ENCODE data around the gene DTX3. TPM values are rescaled to one million over a fixed set of nuclear protein-coding genes. Genes with fewer than 3 reads are reported as not detected.
"Not testable (repeated sequence)": the region's sequence is repeated elsewhere in the genome, so short reads cannot be mapped to it uniquely, and the experiment has no call there.

The DTX3 gene
- polyA plus RNA-seq, 6 donors from 2014 or later, result 0.16 to 0.53 (median 0.29) TPM; not detected in 1

GRCh38 chr12:57641699-57642442 is 37.2 kb downstream of the DTX3 start:
- DNase-seq, result no peak
- ATAC-seq (ENCODE audit: low read depth in 2 of 2), result no peak
- Mint-ChIP-seq H3K36me3 (no peaks in the 10 kb centered on the region), H3K4me3 (peak overlapping the region in 1 of 8 donors; percentile 57), H3K9me3 (peaks cover 0 to 15% (median 9%) of the 10 kb centered on the region in 7 donors), H3K27me3 (peaks cover 35 to 46% (median 43%) of the 10 kb centered on the region in 3 donors), H3K27ac (no peak overlapping the region), H3K4me1 (no peaks in the 10 kb centered on the region)

GRCh38 chr12:57645990-57646658 is 41.5 kb downstream of the DTX3 start:
- peaks cover 0 to 15% (median 9%) of the 10 kb centered on the region in 7 donors for H3K9me3 Mint-ChIP-seq
- H3K27ac Mint-ChIP-seq; DNase-seq; ATAC-seq (ENCODE audit: low read depth in 2 of 2); H3K4me1 Mint-ChIP-seq; H3K4me3 Mint-ChIP-seq; H3K36me3 Mint-ChIP-seq: not testable (repeated sequence)
- peaks cover 13 to 21% (median 20%) of the 10 kb centered on the region in 3 donors for H3K27me3 Mint-ChIP-seq

- H3K4me3 Mint-ChIP-seq; H3K36me3 Mint-ChIP-seq; H3K4me1 Mint-ChIP-seq; ATAC-seq (ENCODE audit: low read depth in 2 of 2); H3K27ac Mint-ChIP-seq; DNase-seq: not testable (repeated sequence)
- peaks cover 10 to 16% (median 14%) of the 10 kb centered on the region in 3 donors for H3K27me3 Mint-ChIP-seq
- peaks cover 0 to 15% (median 9%) of the 10 kb centered on the region in 7 donors for H3K9me3 Mint-ChIP-seq
Measured at GRCh38 chr12:57646659-57647049, 42.0 kb downstream of the DTX3 start.

- no peak overlapping the region for H3K27ac Mint-ChIP-seq
- DNase-seq (no peak), ATAC-seq (ENCODE audit: low read depth in 2 of 2) (no peak)
- peaks cover 0 to 19% (median 12%) of the 10 kb centered on the region in 7 donors for H3K9me3 Mint-ChIP-seq
- H3K4me1 Mint-ChIP-seq, result no peaks in the 10 kb centered on the region
- H3K36me3 Mint-ChIP-seq, result no peaks in the 10 kb centered on the region
- H3K27me3 Mint-ChIP-seq, result peaks cover 0 to 15% (median 11%) of the 10 kb centered on the region in 3 donors
- H3K4me3 Mint-ChIP-seq, result no peak overlapping the region
Measured at GRCh38 chr12:57654042-57654441, 49.4 kb downstream of the DTX3 start.

- Mint-ChIP-seq H3K27me3 (peaks cover 0 to 24% (median 16%) of the 10 kb centered on the region in 3 donors), H3K4me3 (no peak overlapping the region), H3K9me3 (peaks cover 0 to 19% (median 10%) of the 10 kb centered on the region in 7 donors), H3K27ac (no peak overlapping the region), H3K36me3 (no peaks in the 10 kb centered on the region), H3K4me1 (no peaks in the 10 kb centered on the region)
- no peak for DNase-seq
- ATAC-seq (ENCODE audit: low read depth in 2 of 2), result no peak
Measured at GRCh38 chr12:57655541-57656240, 51.1 kb downstream of the DTX3 start.

- Mint-ChIP-seq H3K9me3 (peaks cover 0 to 26% (median 13%) of the 10 kb centered on the region in 7 donors), H3K27me3 (peaks cover 0 to 24% (median 16%) of the 10 kb centered on the region in 3 donors)
- H3K27ac Mint-ChIP-seq; H3K4me1 Mint-ChIP-seq; H3K36me3 Mint-ChIP-seq; ATAC-seq (ENCODE audit: low read depth in 2 of 2); DNase-seq; H3K4me3 Mint-ChIP-seq: not testable (repeated sequence)
Measured at GRCh38 chr12:57656408-57656807, 51.8 kb downstream of the DTX3 start.

GRCh38 chr12:57657744-57658143 is 53.1 kb downstream of the DTX3 start:
- ATAC-seq (ENCODE audit: low read depth in 2 of 2) (no peak), DNase-seq (no peak)
- no peaks in the 10 kb centered on the region for H3K4me1 Mint-ChIP-seq
- H3K9me3 Mint-ChIP-seq, result peaks cover 0 to 24% (median 15%) of the 10 kb centered on the region in 7 donors
- H3K4me3 Mint-ChIP-seq, result no peak overlapping the region
- H3K36me3 Mint-ChIP-seq, result no peaks in the 10 kb centered on the region
- H3K27ac Mint-ChIP-seq, result no peak overlapping the region
- H3K27me3 Mint-ChIP-seq, result peaks cover 0 to 24% (median 16%) of the 10 kb centered on the region in 3 donors

- Mint-ChIP-seq H3K27ac (no peak overlapping the region), H3K4me3 (no peak overlapping the region), H3K9me3 (peaks cover 0 to 18% (median 13%) of the 10 kb centered on the region in 7 donors), H3K27me3 (peaks cover 0 to 24% (median 16%) of the 10 kb centered on the region in 3 donors), H3K36me3 (no peaks in the 10 kb centered on the region), H3K4me1 (no peaks in the 10 kb centered on the region)
- DNase-seq (no peak), ATAC-seq (ENCODE audit: low read depth in 2 of 2) (no peak)
Measured at GRCh38 chr12:57658890-57659289, 54.3 kb downstream of the DTX3 start.

Other genes with a start within 250 kb of the DTX3 start
- gene R3HDM2, start 173.8 kb upstream of the DTX3 start, polyA plus RNA-seq (ENCODE audit: low read depth in 6 of 6), result 10 to 100 TPM in 3 of 6 donors, 1 to 10 TPM in 3; 2.9 to 20.4 (median 10.2) TPM
- gene INHBC, start 170.0 kb upstream of the DTX3 start, polyA plus RNA-seq (ENCODE audit: low read depth in 6 of 6), result not detected
- under 1 TPM in 1 of 6 donors, not detected in 5; 0.44 TPM for gene INHBE, start 149.5 kb upstream of the DTX3 start, polyA plus RNA-seq (ENCODE audit: low read depth in 6 of 6)
- gene GLI1, start 145.0 kb upstream of the DTX3 start, polyA plus RNA-seq (ENCODE audit: low read depth in 6 of 6), result 1 to 10 TPM in 4 of 6 donors, under 1 TPM in 2; 0.27 to 2.4 (median 1.1) TPM
- gene ARHGAP9, start 125.0 kb upstream of the DTX3 start, polyA plus RNA-seq (ENCODE audit: low read depth in 6 of 6), result 100 to 1,000 TPM; 152 to 231 (median 164) TPM
- gene MARS1, start 116.8 kb upstream of the DTX3 start, polyA plus RNA-seq (ENCODE audit: low read depth in 6 of 6), result 10 to 100 TPM; 53.1 to 78.7 (median 63.0) TPM
- 10 to 100 TPM; 33.3 to 62.2 (median 51.0) TPM for gene DDIT3, start 84.3 kb upstream of the DTX3 start, polyA plus RNA-seq (ENCODE audit: low read depth in 6 of 6)
- 1 to 10 TPM; 1.8 to 8.2 (median 5.0) TPM for gene MBD6, start 82.0 kb upstream of the DTX3 start, polyA plus RNA-seq (ENCODE audit: low read depth in 6 of 6)
- 10 to 100 TPM; 65.6 to 87.3 (median 71.2) TPM for gene DCTN2, start 57.6 kb upstream of the DTX3 start, polyA plus RNA-seq (ENCODE audit: low read depth in 6 of 6)
- not detected for gene KIF5A, start 54.8 kb upstream of the DTX3 start, polyA plus RNA-seq (ENCODE audit: low read depth in 6 of 6)
- 10 to 100 TPM; 15.8 to 42.0 (median 19.1) TPM for gene PIP4K2C, start 13.6 kb upstream of the DTX3 start, polyA plus RNA-seq (ENCODE audit: low read depth in 6 of 6)
- not detected for gene ARHGEF25, start 6.6 kb downstream of the DTX3 start, polyA plus RNA-seq (ENCODE audit: low read depth in 6 of 6)
- gene B4GALNT1, start 28.4 kb downstream of the DTX3 start, polyA plus RNA-seq (ENCODE audit: low read depth in 6 of 6), result not detected
- 10 to 100 TPM; 72.0 to 87.9 (median 77.1) TPM for gene OS9, start 89.3 kb downstream of the DTX3 start, polyA plus RNA-seq (ENCODE audit: low read depth in 6 of 6)
- 1 to 10 TPM; 1.2 to 4.0 (median 2.1) TPM for gene AGAP2, start 133.9 kb downstream of the DTX3 start, polyA plus RNA-seq (ENCODE audit: low read depth in 6 of 6)
- gene TSPAN31, start 140.2 kb downstream of the DTX3 start, polyA plus RNA-seq (ENCODE audit: low read depth in 6 of 6), result 10 to 100 TPM; 48.3 to 82.1 (median 57.7) TPM
- gene CDK4, start 147.5 kb downstream of the DTX3 start, polyA plus RNA-seq (ENCODE audit: low read depth in 6 of 6), result 10 to 100 TPM; 63.2 to 99.0 (median 67.8) TPM
- gene MARCHF9, start 150.3 kb downstream of the DTX3 start, polyA plus RNA-seq (ENCODE audit: low read depth in 6 of 6), result 10 to 100 TPM; 10.9 to 21.0 (median 14.2) TPM
- under 1 TPM in 3 of 6 donors, not detected in 3; 0.09 to 0.58 (median 0.31) TPM for gene CYP27B1, start 162.3 kb downstream of the DTX3 start, polyA plus RNA-seq (ENCODE audit: low read depth in 6 of 6)
- 10 to 100 TPM in 4 of 6 donors, 1 to 10 TPM in 2; 6.9 to 13.2 (median 11.4) TPM for gene METTL1, start 167.3 kb downstream of the DTX3 start, polyA plus RNA-seq (ENCODE audit: low read depth in 6 of 6)
- under 1 TPM in 4 of 6 donors, not detected in 2; 0.09 to 0.53 (median 0.47) TPM for gene EEF1AKMT3, start 167.8 kb downstream of the DTX3 start, polyA plus RNA-seq (ENCODE audit: low read depth in 6 of 6)
- 10 to 100 TPM; 19.3 to 32.4 (median 27.7) TPM for gene TSFM, start 178.0 kb downstream of the DTX3 start, polyA plus RNA-seq (ENCODE audit: low read depth in 6 of 6)
- under 1 TPM in 4 of 6 donors, not detected in 2; 0.19 to 0.82 (median 0.48) TPM for gene AVIL, start 213.9 kb downstream of the DTX3 start, polyA plus RNA-seq (ENCODE audit: low read depth in 6 of 6)
- gene CTDSP2, start 241.9 kb downstream of the DTX3 start, polyA plus RNA-seq (ENCODE audit: low read depth in 6 of 6), result 10 to 100 TPM; 44.3 to 65.3 (median 53.2) TPM